A549 (cell line): Measurements from ENCODE around the gene SMTNL2. TPM values are rescaled to one million over a fixed set of nuclear protein-coding genes. Genes with fewer than 3 reads are reported as not detected.

Experiments used
- ATAC-seq, 2 experiments: fragments of 200-7000 bp in 1 of 2; fragments of >200 bp in 1 of 2; cut with Nextera tagmentation in 1 of 2; cut with Tn5 transposase in 1 of 2; 3 replicates each; pipeline versions ENCODE4 v1.8.0 to v1.9.1; 2018 to 2020; ENCODE audit warnings: mild to moderate bottlenecking in 1 of 2, moderate library complexity in 1 of 2
- CTCF ChIA-PET: fragments of 300-600 bp; sonication (Branson Sonifier 250); formaldehyde crosslinking; extraction: SDS; loops from one replicate; lab custom pipeline; 2021; ENCODE audit warnings: antibody characterized with exemption, inconsistent platforms; lab: Yijun Ruan, JAX
- POLR2A ChIA-PET: fragments of 350-600 bp; formaldehyde crosslinking; extraction: SDS; loops from one replicate; lab custom pipeline; 2021; ENCODE audit warnings: antibody characterized with exemption, inconsistent platforms; lab: Yijun Ruan, JAX
- DNase-seq, 2 experiments: peaks; one replicate each; pipeline versions ENCODE4 v3.0.0 to v3.0.0-alpha.2; 2011 to 2016; ENCODE audit warnings: low read depth in 1 of 2, low spot score in 1 of 2
- FAIRE-seq: peaks from 2 replicates; lab custom pipeline; 2011; peaks lifted over from hg19 to GRCh38; lab: Jason Lieb, UNC
- H3K27ac ChIP-seq, 2 experiments: fragments of >200 bp; sonication (Bioruptor Twin); formaldehyde crosslinking; 3 replicates each; pipeline ENCODE4 v1.5.1; 2016 to 2017
- H3K4me1 ChIP-seq: fragments of >200 bp; sonication (Bioruptor Twin); formaldehyde crosslinking; 3 replicates; pipeline ENCODE4 v1.6.1; 2016
- H3K4me2 ChIP-seq: fragments of >200 bp; sonication (Bioruptor Twin); formaldehyde crosslinking; 3 replicates; pipeline ENCODE4 v1.6.1; 2016
- H3K4me3 ChIP-seq: fragments of >200 bp; sonication (Bioruptor Twin); formaldehyde crosslinking; 3 replicates; pipeline ENCODE4 v1.5.1; 2016
- H3K9me3 ChIP-seq: fragments of >200 bp; sonication (Bioruptor Twin); formaldehyde crosslinking; 3 replicates; pipeline ENCODE4 v1.6.1; 2016
- CBX2 ChIP-seq: fragments of 200-600 bp; sonication (generic); IDR thresholded peaks from 2 replicates; pipeline ENCODE4 v1.6.1; 2016; ENCODE audit warnings: low read depth, mild to moderate bottlenecking, borderline replicate concordance
- CHD4 ChIP-seq: fragments of 200-600 bp; sonication (generic); IDR thresholded peaks from 2 replicates; pipeline ENCODE4 v1.6.1; 2016; ENCODE audit warnings: antibody characterized with exemption, mild to moderate bottlenecking, borderline replicate concordance
- EHF ChIP-seq: fragments of 250-450 bp; sonication (Bioruptor Pico); IDR thresholded peaks from 2 replicates; pipeline ENCODE4 v1.5.0; 2020; ENCODE audit warnings: mild to moderate bottlenecking
- FOSB ChIP-seq: fragments of 250-450 bp; sonication (Bioruptor Pico); IDR thresholded peaks from 2 replicates; pipeline ENCODE4 v1.5.0; 2020; ENCODE audit warnings: mild to moderate bottlenecking, moderate library complexity
- FOSL2 ChIP-seq, 2 experiments: fragments of 450-650 bp in 1 of 2; fragments of >200 bp in 1 of 2; sonication (Bioruptor Twin) in 1 of 2; formaldehyde crosslinking; IDR thresholded peaks; 2 replicates each; pipeline versions ENCODE4 v1.5.0 to v1.6.1; 2016 to 2020; ENCODE audit warnings: mild to moderate bottlenecking in 1 of 2, moderate library complexity in 1 of 2
- HOXB13 ChIP-seq: fragments of 250-450 bp; sonication (Bioruptor Pico); IDR thresholded peaks from 2 replicates; pipeline ENCODE4 v1.5.0; 2020; ENCODE audit warnings: low read depth, mild to moderate bottlenecking, moderate library complexity
- JUNB ChIP-seq: fragments of >200 bp; sonication (Bioruptor Twin); formaldehyde crosslinking; IDR thresholded peaks from 2 replicates; pipeline ENCODE4 v1.6.1; 2016
- MYC ChIP-seq: IDR thresholded peaks from 2 replicates; pipeline ENCODE4 v1.6.1; 2012; ENCODE audit warnings: mild to moderate bottlenecking, inconsistent platforms, low read length, improper control_type of control experiment, borderline replicate concordance
- NR3C1 ChIP-seq: fragments of >200 bp; sonication (Bioruptor Twin); formaldehyde crosslinking; IDR thresholded peaks from 3 replicates; pipeline ENCODE4 v1.6.1; 2017
- PHF8 ChIP-seq: fragments of 200-600 bp; sonication (generic); IDR thresholded peaks from 2 replicates; pipeline ENCODE4 v1.6.1; 2016; ENCODE audit warnings: low read depth, mild to moderate bottlenecking, antibody characterized with exemption, moderate library complexity, borderline replicate concordance
- POLR2AphosphoS2 ChIP-seq: conservative IDR thresholded peaks from 2 replicates; pipeline ENCODE4 v1.6.1; 2012; ENCODE audit warnings: low read length, improper control_type of control experiment, inconsistent platforms
- RFX5 ChIP-seq: fragments of 450-650 bp; IDR thresholded peaks from 2 replicates; pipeline ENCODE4 v1.7.1; 2014; ENCODE audit warnings: antibody characterized with exemption, mild to moderate bottlenecking, moderate library complexity
- SMC3 ChIP-seq: fragments of >200 bp; sonication (Bioruptor Twin); formaldehyde crosslinking; IDR thresholded peaks from 3 replicates; pipeline ENCODE4 v1.6.1; 2018; ENCODE audit warnings: inconsistent platforms
- ZNF302 ChIP-seq: fragments of 250-450 bp; sonication (Bioruptor Pico); IDR thresholded peaks from 2 replicates; pipeline ENCODE4 v1.9.0; 2021; ENCODE audit warnings: inconsistent platforms, mild to moderate bottlenecking, moderate library complexity
- ZSCAN20 ChIP-seq: fragments of 250-450 bp; sonication (Bioruptor Pico); IDR thresholded peaks from 2 replicates; pipeline ENCODE4 v1.8.0; 2022; ENCODE audit warnings: mild to moderate bottlenecking, moderate library complexity
- WGBS: methylation state at CpG from one replicate; pipeline ENCODE4 v1.1.6; 2017; ENCODE audit errors: missing lambda C conversion rate; 5-methylcytosine and 5-hydroxymethylcytosine counted together
- polyA plus RNA-seq, 4 experiments: library from polyadenylated mRNA; depleted of rRNA in 3 of 4; stranded (reverse); fragments of >200 nt; fragmentation: RNase III in 1 of 4; extraction: RNeasy Plus Mini Kit Qiagen cat#74134 plus additional on column Dnase treatment in 1 of 4; gene quantifications; 2 replicates in 3 of 4; 3 replicates in 1 of 4; pipeline ENCODE4 v1.2.3, GENCODE V29; 2011 to 2017
- TF ChIP-seq, protein P1 (sequence below): IDR thresholded peaks from 2 replicates; pipeline ENCODE4 v1.6.1; 2012; ENCODE audit warnings: low read depth, borderline replicate concordance
- TF ChIP-seq, protein P2 (sequence below): fragments of >200 bp; sonication (Bioruptor Twin); formaldehyde crosslinking; IDR thresholded peaks from 3 replicates; pipeline ENCODE4 v1.5.1; 2016
- TF ChIP-seq, protein P3 (sequence below): fragments of >200 bp; sonication (Bioruptor Twin); formaldehyde crosslinking; IDR thresholded peaks from 3 replicates; pipeline ENCODE4 v1.6.1; 2016

Gene SMTNL2
- polyA plus RNA-seq, 2 of the 4 experiments (the other 2 are of a cell fraction), result 0.05 to 0.06 TPM

DNA sequence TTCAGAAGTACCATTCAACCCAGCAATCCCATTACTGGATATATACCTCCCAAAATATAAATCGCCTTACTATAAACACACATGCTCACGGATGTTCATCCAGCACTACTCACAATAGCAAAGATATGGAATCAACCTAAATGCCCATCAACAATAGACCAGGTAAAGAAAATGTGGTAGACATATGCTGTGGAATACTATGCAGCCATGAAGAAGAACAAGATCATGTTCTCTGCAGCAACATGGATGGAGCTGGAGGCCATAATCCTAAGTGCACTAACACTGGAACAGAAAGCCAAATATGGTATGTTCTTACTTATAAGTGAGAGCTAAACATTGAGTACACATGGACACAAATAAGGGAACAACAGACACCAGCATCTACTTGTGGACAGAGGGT is 49.3 kb downstream of the SMTNL2 start:
- Histone ChIP-seq H3K4me3 (no peak overlapping the region), H3K4me2 (no peak overlapping the region), H3K4me1 (no peaks in the 10 kb centered on the region), H3K9me3 (no peaks in the 10 kb centered on the region), H3K27ac (no peak overlapping the region)
- WGBS, result 77% methylated on average over 2 of the region's 2 CpGs
- POLR2A ChIA-PET, result no interaction called here
- CTCF ChIA-PET, result interaction anchor here (0.7 to 6.6 kb wide), 7 partner anchors 8 to 256 kb away, joined by 3 to 78 read pairs (median 4); no protein-coding TSS in a partner anchor
- ATAC-seq (no peak), FAIRE-seq (peak; percentile 73), DNase-seq (no peak)
- TF ChIP-seq JUNB (no peak), ZNF302 (CRISPR knock-in tag) (peak; percentile 14; the same call in 1 of the 2 replicates)

DNA sequence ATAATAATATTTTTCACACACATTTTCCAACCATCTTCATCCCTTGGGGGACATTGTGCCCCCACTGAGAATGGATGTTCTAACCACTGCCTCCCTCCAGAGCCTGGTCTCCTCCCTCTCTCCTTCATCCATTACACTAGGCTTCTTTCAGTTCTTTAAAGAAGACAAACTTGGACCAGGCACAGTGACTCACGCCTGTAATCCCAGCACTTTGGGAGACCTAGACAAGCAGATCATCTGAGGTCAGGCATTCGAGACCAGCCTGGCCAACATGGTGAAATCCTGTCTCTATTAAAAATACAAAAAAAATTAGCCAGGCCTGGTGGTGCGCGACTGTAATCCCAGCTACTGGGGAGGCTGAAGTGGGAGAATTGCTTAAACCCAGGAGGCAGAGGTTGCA is 50.6 kb downstream of the SMTNL2 start:
- 0 out of 3 replicates have a peak, but pooled peaks cover 3% of the 10 kb centered on the region for H3K4me1 ChIP-seq
- H3K4me2 ChIP-seq, result no peak overlapping the region
- ATAC-seq, result no peak
- no peaks in the 10 kb centered on the region for H3K9me3 ChIP-seq
- ChIA-PET POLR2A (no interaction called here), CTCF (interaction anchor here (1.7 to 6.6 kb wide), 3 partner anchors 9 to 155 kb away, joined by 4 to 78 read pairs (median 13); no protein-coding TSS in a partner anchor)
- H3K4me3 ChIP-seq, result no peak overlapping the region
- no peak overlapping the region for H3K27ac ChIP-seq
- TF ChIP-seq CHD4 (no peak), ZSCAN20 (CRISPR knock-in tag) (no peak), CBX2 (no peak), RFX5 (no peak)
- no peak for FAIRE-seq
- DNase-seq, result no peak
- 68% methylated on average over 4 of the region's 4 CpGs for WGBS

DNA sequence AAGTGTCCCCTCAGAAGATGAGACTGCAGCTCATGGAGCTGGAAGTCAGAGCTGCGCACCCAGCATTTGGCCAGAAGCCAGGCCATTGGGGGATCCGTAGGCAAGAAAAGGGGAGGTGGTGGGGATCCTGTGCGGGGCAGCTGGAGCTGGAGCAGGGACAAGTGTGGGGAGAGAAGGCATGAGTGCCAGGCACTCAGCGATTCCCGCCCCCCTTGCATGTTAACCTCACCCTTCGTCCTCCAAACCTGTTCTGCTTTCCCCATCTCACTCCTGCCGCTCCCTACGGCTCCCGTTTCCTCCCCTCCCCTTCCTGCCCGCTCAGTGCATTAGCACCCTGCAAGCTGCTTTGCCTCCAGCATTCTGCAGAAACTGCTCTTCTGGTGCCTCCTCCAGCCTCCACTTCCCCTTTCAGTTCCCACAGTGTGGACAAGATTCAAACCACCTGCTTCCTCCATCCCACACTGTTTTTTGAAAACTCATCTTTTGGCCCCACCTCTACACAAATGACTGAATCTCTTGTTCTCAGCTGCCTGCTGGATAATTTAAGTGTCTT is 51.6 kb downstream of the SMTNL2 start:
- no peak overlapping the region for H3K27ac ChIP-seq
- no peak overlapping the region for H3K4me2 ChIP-seq
- TF ChIP-seq, protein P1, sequence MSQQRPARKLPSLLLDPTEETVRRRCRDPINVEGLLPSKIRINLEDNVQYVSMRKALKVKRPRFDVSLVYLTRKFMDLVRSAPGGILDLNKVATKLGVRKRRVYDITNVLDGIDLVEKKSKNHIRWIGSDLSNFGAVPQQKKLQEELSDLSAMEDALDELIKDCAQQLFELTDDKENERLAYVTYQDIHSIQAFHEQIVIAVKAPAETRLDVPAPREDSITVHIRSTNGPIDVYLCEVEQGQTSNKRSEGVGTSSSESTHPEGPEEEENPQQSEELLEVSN, result no peak
- TF ChIP-seq, protein P2, sequence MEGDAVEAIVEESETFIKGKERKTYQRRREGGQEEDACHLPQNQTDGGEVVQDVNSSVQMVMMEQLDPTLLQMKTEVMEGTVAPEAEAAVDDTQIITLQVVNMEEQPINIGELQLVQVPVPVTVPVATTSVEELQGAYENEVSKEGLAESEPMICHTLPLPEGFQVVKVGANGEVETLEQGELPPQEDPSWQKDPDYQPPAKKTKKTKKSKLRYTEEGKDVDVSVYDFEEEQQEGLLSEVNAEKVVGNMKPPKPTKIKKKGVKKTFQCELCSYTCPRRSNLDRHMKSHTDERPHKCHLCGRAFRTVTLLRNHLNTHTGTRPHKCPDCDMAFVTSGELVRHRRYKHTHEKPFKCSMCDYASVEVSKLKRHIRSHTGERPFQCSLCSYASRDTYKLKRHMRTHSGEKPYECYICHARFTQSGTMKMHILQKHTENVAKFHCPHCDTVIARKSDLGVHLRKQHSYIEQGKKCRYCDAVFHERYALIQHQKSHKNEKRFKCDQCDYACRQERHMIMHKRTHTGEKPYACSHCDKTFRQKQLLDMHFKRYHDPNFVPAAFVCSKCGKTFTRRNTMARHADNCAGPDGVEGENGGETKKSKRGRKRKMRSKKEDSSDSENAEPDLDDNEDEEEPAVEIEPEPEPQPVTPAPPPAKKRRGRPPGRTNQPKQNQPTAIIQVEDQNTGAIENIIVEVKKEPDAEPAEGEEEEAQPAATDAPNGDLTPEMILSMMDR, result no peak
- TF ChIP-seq, protein P3, sequence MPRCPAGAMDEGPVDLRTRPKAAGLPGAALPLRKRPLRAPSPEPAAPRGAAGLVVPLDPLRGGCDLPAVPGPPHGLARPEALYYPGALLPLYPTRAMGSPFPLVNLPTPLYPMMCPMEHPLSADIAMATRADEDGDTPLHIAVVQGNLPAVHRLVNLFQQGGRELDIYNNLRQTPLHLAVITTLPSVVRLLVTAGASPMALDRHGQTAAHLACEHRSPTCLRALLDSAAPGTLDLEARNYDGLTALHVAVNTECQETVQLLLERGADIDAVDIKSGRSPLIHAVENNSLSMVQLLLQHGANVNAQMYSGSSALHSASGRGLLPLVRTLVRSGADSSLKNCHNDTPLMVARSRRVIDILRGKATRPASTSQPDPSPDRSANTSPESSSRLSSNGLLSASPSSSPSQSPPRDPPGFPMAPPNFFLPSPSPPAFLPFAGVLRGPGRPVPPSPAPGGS, result no peak
- TF ChIP-seq SMC3 (no peak), ZNF302 (CRISPR knock-in tag) (no peak), POLR2AphosphoS2 (no peak), FOSB (CRISPR knock-in tag) (no peak), MYC (no peak), EHF (CRISPR knock-in tag) (no peak), PHF8 (no peak), HOXB13 (no peak), NR3C1 (no peak), JUNB (no peak), FOSL2 (IDR thresholded peaks at IDR 0.05) (no peak), FOSL2 (CRISPR knock-in tag; IDR thresholded peaks at IDR 0.05) (no peak)
- FAIRE-seq, result no peak
- ChIA-PET POLR2A (no interaction called here), CTCF (interaction anchor here (1.0 to 2.1 kb wide), 6 partner anchors 10 to 247 kb away, joined by 3 to 16 read pairs (median 8); no protein-coding TSS in a partner anchor)
- no peaks in the 10 kb centered on the region for H3K9me3 ChIP-seq
- no peak for ATAC-seq
- H3K4me1 ChIP-seq, result 0 out of 3 replicates have a peak, but pooled peaks cover 3% of the 10 kb centered on the region
- 40% methylated on average over 10 of the region's 10 CpGs for WGBS
- H3K4me3 ChIP-seq, result no peak overlapping the region
- no peak for DNase-seq
